Adrenal gland (tissue), 12 donors: ENCODE results near the gene QSOX1. TPM values are rescaled to one million over a fixed set of nuclear protein-coding genes. Genes with fewer than 3 reads are reported as not detected.

Experiments used
- DNase-seq, 7 donors: peaks; one replicate each; pipeline ENCODE4 v3.0.0-alpha.2; 2019 to 2020
- H3K27ac ChIP-seq, 5 donors: fragments of 200-600 bp; sonication (generic) in 4 of 5; 1 replicate in 3 of 5; 2 replicates in 2 of 5; pipeline versions ENCODE4 v1.5.1 to v1.8.0; 2016 to 2020; ENCODE audit warnings: mild to moderate bottlenecking in 1 of 5
- H3K27me3 ChIP-seq: fragments of 200-600 bp; 2 replicates; pipeline ENCODE4 v1.8.0; 2021
- H3K36me3 ChIP-seq, 2 donors: fragments of 200-600 bp; replicated peaks in 1 of 2; 1 replicate in 1 of 2; 2 replicates in 1 of 2; pipeline versions ENCODE4 v1.5.1 to v1.8.0; 2018 to 2022
- H3K4me1 ChIP-seq, 2 donors: fragments of 200-600 bp; replicated peaks in 1 of 2; 1 replicate in 1 of 2; 2 replicates in 1 of 2; pipeline versions ENCODE4 v1.5.1 to v1.8.0; 2018 to 2021
- H3K4me3 ChIP-seq, 4 donors: fragments of 200-600 bp; sonication (generic) in 3 of 4; one replicate each; pipeline ENCODE4 v1.5.1; 2016 to 2018
- H3K9me3 ChIP-seq, 3 donors: fragments of 200-600 bp; sonication (generic) in 1 of 3; replicated peaks in 1 of 3; 1 replicate in 2 of 3; 2 replicates in 1 of 3; pipeline versions ENCODE4 v1.5.1 to v1.8.0; 2016 to 2021
- CTCF ChIP-seq, 6 experiments: fragments of 450-650 bp in 4 of 6; fragments of 200-600 bp in 2 of 6; sonication (generic) in 1 of 6; IDR thresholded peaks; 1 replicate in 5 of 6; 2 replicates in 1 of 6; pipeline versions ENCODE4 v1.5.1 to v1.8.0; 2016 to 2021; ENCODE audit warnings: antibody characterized with exemption in 6 of 6, mild to moderate bottlenecking in 2 of 6, moderate library complexity in 1 of 6
- POLR2A ChIP-seq, 2 donors: fragments of 450-650 bp; IDR thresholded peaks; one replicate each; pipeline ENCODE4 v1.6.1; 2017; ENCODE audit warnings: antibody characterized with exemption in 2 of 2, mild to moderate bottlenecking in 2 of 2, moderate library complexity in 1 of 2
- WGBS, 4 donors: extraction: QIAGEN DNeasy Blood & Tissue Kit in 2 of 4; methylation state at CpG; one replicate each; pipeline versions ENCODE4 v1.1.5 to v1.1.7; 2013 to 2017; 5-methylcytosine and 5-hydroxymethylcytosine counted together
- intact Hi-C, 2 donors: fragments of 100-400 bp; cut with DNase I; formaldehyde crosslinking; loops; one replicate each; pipeline versions ENCODE4 v1.14.1 to v1.15.0; 2022 to 2023
- polyA plus RNA-seq, 3 donors: library from polyadenylated mRNA; stranded (reverse); fragments of 200-250 nt in 2 of 3; fragments of 350-450 nt in 1 of 3; fragmentation: Illumina TruSeq in 1 of 3; extraction: RNeasy Lipid Tissue Mini Kit (QIAGEN cat#74804) in 1 of 3; gene quantifications; one replicate each; pipeline ENCODE4 v1.2.3, GENCODE V29; 2013 to 2014
- total RNA-seq, 9 donors: library from RNA; depleted of rRNA in 4 of 9; stranded (reverse); fragments of >200 nt in 4 of 9; fragments of 120-200 nt in 1 of 9; fragmentation: NEBNext Ultra II Directional in 1 of 9; extraction: Animal tissue kit (Norgen Biotek cat#: 25700) in 1 of 9; gene quantifications; one replicate each; pipeline versions ENCODE4 v1.1.0 to v1.2.4, GENCODE V29; 2013 to 2023
- donor health status: healthy with polysubstance abuse.
- donor health status: Bipolar disorder and iron deficiency.
- donor health status: DM: yes; HTN: yes; CAD: no.
- donor health status: DM: no; HTN: no; CAD: no.
- donor health status: DM: no; HTN: no; CAD: no.
- donor health status: DM: yes; HTN: yes; CAD: no.

Gene QSOX1
- total and polyA plus RNA-seq, 12 donors, result 33.7 to 234 (median 129) TPM

GRCh38 chr1:180193141-180194047 lies 38.7 kb downstream of the QSOX1 start:
- DNase-seq, result no peak
- H3K36me3 ChIP-seq, result peaks cover 0 to 47% of the 10 kb centered on the region in 2 donors
- H3K9me3 ChIP-seq, result no peaks in the 10 kb centered on the region
- H3K27me3 ChIP-seq, result no peaks in the 10 kb centered on the region
- H3K4me1 ChIP-seq, result peaks cover 0 to under 1% of the 10 kb centered on the region in 2 donors
- H3K27ac ChIP-seq, result no peak overlapping the region
- no peak for TF ChIP-seq CTCF (IDR thresholded peaks at IDR 0.05)
- intact Hi-C loops, result loop anchor here (10.0 kb wide), 2 partner anchors 221 to 281 kb away; no protein-coding TSS in a partner anchor
- no peak overlapping the region for H3K4me3 ChIP-seq
- WGBS, 4 donors, result 90 to 93% (median 91%) methylated on average over 18 of the region's 18 CpGs

- TF ChIP-seq POLR2A (IDR thresholded peaks at IDR 0.05), result no peak
- TF ChIP-seq CTCF (IDR thresholded peaks at IDR 0.05), result no peak
- intact Hi-C loops, result loop anchor here (10.0 kb wide), 2 partner anchors 221 to 281 kb away; no protein-coding TSS in a partner anchor
These were observed 39.4 kb downstream of the QSOX1 start for GRCh38 chr1:180194048-180194425.

GRCh38 chr1:180194546-180195207 lies 40.0 kb downstream of the QSOX1 start:
- Histone ChIP-seq H3K27ac (no peak overlapping the region), H3K9me3 (no peaks in the 10 kb centered on the region), H3K4me1 (peaks cover 0 to 6% of the 10 kb centered on the region in 2 donors), H3K4me3 (no peak overlapping the region), H3K36me3 (peaks cover 0 to 36% of the 10 kb centered on the region in 2 donors), H3K27me3 (no peaks in the 10 kb centered on the region)
- WGBS, 4 donors, result 81 to 90% (median 88%) methylated on average over 16 to 19 of the region's 19 CpGs
- DNase-seq, result no peak
- TF ChIP-seq CTCF (IDR thresholded peaks at IDR 0.05) (no peak), POLR2A (IDR thresholded peaks at IDR 0.05) (no peak)
- intact Hi-C loops, result loop anchor here (10.0 kb wide), 2 partner anchors 220 to 280 kb away; no protein-coding TSS in a partner anchor

More at GRCh38 chr1:180194048-180194425, 39.4 kb downstream of the QSOX1 start:
- peaks cover 0 to 6% of the 10 kb centered on the region in 2 donors for H3K4me1 ChIP-seq
- 92 to 99% (median 96%) methylated on average over 9 to 14 of the region's 14 CpGs for WGBS, 4 donors
- H3K27me3 ChIP-seq, result no peaks in the 10 kb centered on the region
- no peaks in the 10 kb centered on the region for H3K9me3 ChIP-seq
- no peak overlapping the region for H3K27ac ChIP-seq
- DNase-seq, result no peak
- peaks cover 0 to 41% of the 10 kb centered on the region in 2 donors for H3K36me3 ChIP-seq
- H3K4me3 ChIP-seq, result no peak overlapping the region

- H3K4me3 ChIP-seq, result no peak overlapping the region
- TF ChIP-seq CTCF (IDR thresholded peaks at IDR 0.05) (no peak), POLR2A (IDR thresholded peaks at IDR 0.05) (no peak)
- intact Hi-C loops, result loop anchor here (10.0 kb wide), 2 partner anchors 219 to 279 kb away; no protein-coding TSS in a partner anchor
- no peaks in the 10 kb centered on the region for H3K9me3 ChIP-seq
- H3K36me3 ChIP-seq, result peaks cover 0 to 28% of the 10 kb centered on the region in 2 donors
- peaks cover 0 to 6% of the 10 kb centered on the region in 2 donors for H3K4me1 ChIP-seq
- no peak overlapping the region for H3K27ac ChIP-seq
- H3K27me3 ChIP-seq, result no peaks in the 10 kb centered on the region
- 93 to 96% (median 94%) methylated on average over 1 to 3 of the region's 3 CpGs for WGBS, 4 donors
- DNase-seq, result no peak
These were observed 40.7 kb downstream of the QSOX1 start for GRCh38 chr1:180195401-180195800.
